EL (cell line): ENCODE measurements around the gene LYVE1.
"Not testable (repeated sequence)": the region's sequence is repeated elsewhere in the genome, so short reads cannot be mapped to it uniquely, and the experiment has no call there.

ENCODE experiments used
- DNase-seq: peaks from one replicate; pipeline ENCODE4 v3.0.0-alpha.2; 2016

LYVE1 gene, protein sequence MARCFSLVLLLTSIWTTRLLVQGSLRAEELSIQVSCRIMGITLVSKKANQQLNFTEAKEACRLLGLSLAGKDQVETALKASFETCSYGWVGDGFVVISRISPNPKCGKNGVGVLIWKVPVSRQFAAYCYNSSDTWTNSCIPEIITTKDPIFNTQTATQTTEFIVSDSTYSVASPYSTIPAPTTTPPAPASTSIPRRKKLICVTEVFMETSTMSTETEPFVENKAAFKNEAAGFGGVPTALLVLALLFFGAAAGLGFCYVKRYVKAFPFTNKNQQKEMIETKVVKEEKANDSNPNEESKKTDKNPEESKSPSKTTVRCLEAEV

DNA sequence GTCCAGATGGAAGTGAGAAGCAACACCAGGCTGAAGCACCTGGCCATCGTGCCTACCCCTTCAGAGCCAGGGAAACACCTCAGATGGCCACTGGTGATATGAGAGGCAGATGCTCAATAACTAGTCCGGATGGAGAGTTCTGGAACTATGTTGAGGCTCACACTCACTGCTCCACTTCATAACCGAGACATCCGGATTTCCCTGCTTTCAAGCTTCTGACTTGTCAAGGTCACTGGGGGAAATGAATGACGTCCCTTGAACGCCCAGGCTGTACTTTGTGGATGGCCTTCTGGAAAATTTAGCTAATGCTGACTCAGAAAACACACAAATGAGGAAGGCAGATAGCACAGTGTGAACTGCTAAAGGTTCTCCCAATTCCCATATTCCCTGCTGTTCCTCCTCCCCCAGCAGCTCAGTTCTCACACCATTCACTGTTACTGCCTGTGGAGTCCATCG lies at the start of gene LYVE1:
Gene LYVE1, minus strand, starts transcription at position 180 of the 456 bp plus-strand sequence. Its CDS starts 133 bp downstream, at position 47.
- DNase-seq: no peak

DNA sequence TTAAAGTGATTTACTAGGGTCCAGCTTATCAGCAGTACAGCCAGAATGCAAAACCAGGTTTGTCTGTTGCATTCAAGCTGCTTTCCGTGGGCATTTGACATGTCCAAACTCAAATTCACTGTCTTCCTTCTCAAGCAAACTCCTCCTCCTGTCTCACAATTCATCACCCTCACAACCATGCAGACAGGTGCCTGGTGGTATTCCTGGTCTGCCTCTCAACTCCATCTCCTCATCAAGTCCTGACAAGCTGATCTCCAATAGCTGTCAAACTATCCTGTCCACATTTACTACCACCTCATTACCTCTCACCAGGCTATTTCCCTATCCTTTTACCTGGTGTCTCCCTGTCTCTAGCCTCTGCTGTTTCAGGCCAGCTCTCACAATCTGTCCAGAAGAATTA lies 49.1 kb upstream of the LYVE1 start:
- no peak for DNase-seq

DNA sequence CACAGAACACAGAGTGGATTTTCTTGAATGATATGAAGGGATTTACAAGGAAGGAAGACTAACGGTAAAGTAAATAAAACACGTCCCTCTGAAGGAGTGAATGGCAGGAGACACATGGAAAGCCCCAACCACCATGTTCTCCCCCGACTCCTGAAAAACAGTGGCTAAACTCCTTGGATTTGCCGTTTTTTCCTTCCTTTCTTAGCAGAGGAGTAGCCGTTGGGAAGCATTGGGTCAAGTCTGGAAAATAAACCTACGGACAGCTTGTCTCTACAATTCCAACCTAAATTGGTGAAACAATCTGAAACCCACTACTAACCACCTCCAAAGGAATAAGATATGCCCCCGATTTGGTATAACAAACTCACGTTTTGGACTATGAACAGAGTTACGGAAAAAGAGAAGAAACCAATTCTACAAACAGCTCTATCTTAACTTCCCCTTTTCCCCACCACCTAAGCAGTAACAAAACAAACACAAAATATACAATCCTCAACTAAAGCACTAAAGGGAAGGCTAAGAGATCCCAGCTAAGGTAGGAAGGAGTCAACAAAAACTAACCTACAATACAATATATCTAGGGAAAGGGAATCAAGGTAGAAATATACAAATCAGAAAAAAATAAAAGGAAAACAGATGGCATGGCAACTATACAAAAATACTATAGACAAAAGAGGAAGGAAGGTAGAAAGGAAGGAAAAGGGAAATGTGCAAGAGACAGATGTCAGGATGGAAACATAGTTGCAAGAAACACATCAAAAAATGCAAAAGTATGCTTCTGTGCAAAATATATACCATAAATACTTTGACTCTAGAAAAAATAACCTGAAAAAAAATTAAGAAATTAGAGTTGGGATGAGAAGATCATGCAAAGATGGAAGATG lies 43.8 kb upstream of the LYVE1 start:
- no peak for DNase-seq

DNA sequence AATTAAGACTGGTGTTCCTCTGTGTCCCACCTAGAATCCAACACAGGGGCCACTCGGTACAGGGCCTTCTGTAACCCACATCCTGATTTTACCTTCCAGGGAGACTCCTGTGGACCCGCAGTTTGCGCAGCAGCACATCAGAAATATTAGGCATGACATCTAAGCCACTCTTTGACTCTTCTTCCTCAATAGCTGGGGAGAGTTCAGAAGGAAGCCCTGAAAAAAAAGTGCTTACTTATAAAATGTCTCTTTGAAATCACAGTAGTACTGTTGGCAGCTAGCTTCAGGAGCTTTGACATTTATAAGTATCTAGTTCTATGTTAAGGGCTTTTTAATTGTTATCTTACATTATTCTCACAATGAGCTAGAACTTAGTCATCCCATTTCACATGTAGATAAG lies 41.2 kb upstream of the LYVE1 start:
- DNase-seq: no peak

DNA sequence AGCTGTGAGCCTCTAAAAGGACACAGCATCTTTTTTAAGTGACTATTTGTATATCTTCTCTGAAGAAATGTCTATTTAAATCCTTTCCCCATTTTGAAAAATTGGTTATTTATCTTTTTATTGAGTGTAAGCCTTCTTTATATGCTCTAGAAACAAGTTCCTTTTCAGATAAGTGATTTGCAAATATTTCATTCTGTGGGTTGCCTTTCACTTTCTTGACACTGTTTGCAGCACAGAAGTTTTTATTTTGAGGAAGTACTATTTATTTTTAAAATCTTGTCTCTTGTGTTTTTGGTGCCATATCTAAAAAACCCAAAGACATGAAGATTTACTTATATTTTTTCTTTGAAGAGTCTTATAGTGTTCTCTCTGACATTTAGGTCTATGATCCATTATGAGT lies 40.1 kb upstream of the LYVE1 start:
- DNase-seq: no peak

DNA sequence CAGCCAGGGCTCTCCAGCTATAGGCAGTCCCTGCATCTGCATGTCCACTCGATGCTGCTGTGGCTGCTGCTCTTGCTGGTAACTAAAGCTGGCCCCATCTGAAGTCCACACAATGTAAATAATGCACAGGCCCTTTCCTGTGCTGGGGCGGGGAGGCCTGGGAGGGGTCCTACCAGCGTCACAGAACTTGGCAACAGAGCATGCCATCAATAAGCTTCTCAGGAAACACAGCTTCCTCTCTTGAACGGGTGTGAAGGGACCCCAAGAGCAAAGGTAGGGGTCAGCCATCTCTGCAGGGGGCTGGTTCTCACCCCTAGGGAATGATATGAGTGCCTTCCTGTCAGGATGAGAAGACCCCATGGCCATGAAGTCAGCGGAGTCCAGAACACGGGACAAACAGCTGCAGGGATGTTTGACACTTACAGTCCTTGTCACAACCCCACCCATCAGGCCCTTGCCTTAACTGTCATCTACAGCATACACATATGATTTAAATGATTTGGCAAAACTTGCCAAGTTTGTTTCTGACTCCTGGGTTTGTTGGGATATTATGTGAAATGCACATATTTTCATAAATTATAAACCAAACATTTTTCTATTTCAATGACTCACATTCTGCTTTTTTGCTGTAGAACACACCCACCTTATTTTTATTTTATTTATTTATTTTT lies 39.1 kb upstream of the LYVE1 start:
- no peak for DNase-seq

DNA sequence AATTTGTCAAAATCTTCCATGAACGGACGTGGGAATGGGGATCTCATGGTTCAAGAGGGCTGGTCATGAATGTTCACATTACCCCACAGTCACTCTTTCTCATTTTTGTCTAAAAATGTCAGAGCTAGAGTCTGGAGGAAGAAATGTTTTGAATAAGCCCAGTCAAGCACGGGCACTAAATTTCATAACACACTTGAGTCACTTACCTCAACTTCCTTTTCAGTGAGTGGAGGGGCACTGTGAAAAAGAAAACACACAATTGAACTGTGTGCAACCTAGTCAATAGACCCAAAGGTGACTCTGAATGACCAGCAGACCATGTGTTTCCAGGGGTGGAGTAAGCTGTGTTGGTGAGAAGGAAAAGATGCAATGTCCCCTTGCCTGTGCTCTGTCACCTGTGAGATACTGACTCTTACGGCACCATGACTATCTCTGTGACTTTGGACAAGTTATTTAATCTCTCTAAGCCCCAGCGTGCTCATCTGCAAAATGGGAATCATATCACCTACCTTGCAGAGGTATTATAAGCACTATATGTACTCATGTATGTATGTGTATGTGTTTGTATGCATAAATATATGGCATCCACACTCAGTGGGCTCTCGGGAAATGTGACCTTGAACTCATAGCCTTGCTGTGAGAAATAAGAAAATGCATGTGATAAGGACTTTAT lies 38.2 kb upstream of the LYVE1 start:
- peak; percentile 44 for DNase-seq

DNA sequence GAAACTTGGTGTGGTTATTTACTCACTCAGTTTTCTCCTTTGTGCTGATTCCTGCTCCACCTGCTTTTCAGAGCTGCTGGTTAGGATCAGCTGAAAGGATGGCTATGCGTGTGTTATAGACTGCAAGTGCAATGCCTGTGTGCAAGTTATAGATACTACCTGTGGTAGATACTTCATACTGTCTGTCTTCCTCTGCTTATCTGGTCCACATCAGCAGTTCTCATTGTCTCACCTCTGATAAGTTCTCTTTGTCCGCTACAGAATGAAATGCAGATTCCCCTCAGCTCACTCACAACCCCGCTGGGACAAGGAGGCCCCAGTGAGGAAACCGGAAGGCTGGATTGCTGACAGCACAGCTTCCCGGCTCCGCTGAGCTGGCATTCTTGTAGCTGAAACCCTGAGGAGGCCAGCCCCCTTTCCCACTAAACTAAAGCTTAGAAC lies 37.5 kb upstream of the LYVE1 start:
- DNase-seq: peak; percentile 64

DNA sequence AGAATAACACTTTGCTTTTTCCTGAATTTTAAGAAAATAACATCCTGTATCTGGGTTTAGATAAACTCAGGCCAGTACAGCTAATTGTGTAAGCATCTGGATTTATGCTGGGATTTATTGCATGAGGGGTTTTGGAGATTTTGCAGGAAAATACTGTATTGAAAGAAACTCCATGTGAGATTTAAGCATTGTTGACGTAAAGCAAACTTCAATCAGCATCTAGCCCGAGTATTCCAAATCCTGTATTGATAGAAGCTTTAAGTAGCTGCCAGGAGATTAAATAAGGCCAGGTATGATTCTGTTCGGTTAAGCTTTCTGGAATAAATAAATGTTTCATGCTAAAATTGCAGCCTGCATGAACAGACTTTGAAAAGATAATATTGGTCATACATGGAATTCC lies 36.3 kb upstream of the LYVE1 start:
- no peak for DNase-seq

DNA sequence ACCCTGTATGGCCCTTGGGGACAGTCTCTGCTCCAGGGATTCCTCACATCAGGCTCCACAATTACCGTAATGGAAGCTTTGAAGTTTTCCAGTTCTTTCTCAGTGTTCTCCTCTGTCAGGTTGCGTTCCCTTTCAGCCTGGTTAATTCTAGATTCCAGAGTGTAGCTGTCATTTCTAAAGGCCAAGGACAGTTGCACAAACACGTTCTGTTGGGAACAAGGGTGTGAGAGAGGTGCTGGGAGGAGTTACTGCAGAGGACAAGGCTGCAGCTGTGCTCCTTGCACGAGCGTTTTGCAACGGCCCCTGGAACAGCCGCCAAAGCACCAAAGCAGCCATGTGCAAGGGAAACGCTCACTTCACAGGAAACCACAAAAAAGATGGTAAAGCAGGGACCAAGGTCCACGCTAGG lies 35.9 kb upstream of the LYVE1 start:
- DNase-seq: peak; percentile 35

DNA sequence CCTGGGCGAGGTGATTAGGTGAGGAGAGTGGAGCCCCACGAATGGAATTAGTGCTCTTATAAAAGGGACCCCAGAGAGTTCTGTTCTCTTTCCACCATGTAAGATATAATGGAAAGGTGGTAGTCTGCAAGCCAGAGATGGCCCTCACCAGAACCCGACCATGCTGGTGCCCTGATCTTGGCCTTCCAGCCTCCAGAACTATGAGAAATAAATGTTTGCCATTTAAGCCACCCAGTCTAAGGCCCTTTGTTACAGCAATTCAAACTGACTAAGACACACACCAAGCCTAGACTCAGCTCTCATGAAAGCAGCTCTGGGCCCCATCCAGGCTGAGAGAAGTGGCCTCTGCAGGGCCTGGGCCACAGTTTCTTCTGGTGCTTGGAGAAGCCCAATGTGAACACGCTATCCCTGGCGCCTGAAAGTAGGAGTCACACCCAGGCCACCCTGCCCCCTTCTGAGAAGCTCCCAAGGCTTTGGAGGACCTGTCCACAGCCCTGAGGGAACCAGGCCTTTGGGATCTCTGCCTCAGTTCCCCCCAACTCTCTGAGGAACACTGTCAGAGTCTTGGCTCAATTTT lies 35.3 kb upstream of the LYVE1 start:
- no peak for DNase-seq

DNA sequence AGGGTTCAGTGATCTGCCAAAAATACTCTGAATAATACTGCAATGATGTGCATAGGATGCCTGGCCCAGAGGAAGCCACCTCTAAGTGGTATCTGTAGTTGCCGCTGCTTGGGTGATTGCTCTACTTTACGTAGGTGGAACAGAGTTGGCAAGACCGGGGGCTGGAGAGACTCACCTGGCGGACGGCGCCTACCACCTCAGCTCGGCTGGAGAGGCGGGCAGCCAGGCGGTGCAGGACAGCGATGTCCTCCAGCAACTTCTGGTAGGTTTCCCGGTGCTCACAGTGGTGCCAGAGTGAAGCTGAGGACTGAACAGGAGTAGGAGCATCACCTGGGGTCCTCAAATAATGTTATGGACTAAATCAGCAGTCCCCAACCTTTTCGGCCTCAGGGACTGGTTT lies 34.5 kb upstream of the LYVE1 start:
- no peak for DNase-seq

DNA sequence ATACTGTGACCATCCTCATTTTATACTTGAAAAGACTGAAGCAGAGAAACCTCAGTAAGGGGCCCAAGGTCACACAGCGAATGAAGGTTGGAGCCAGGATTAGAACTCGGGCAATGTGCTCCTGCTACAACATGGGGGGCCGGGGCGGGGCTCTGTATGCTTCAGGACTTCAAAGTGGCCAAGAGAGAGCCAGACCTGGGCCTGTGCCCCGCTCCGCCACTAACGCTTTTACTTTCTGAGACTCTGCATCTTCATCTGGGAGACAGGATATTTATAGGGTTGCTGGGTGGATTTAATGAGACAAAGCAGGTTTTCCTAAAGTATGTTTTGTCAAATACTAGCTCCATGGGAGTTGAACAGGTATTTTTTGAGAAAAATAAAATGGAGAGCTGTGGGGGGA lies 33.9 kb upstream of the LYVE1 start:
- DNase-seq: no peak

DNA sequence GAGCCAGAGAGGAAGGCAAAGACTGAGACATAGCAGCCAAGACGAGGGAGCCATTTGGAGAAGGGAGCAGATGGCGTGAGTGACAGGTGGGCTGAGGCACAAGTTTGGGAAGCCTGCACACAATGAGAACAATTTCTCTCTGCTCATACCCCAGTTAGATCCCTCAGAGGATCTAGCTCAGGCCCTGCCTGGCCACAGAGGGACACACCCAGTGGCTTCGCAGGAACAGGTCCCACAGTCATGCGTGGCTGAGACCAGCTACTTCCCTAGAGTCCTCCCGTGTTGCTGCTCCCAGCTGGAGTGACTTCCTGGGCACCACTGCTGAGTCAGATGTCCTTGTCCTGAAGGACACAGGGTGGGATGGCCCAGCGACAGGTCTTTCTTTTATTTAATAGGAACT lies 33.4 kb upstream of the LYVE1 start:
- no peak for DNase-seq

DNA sequence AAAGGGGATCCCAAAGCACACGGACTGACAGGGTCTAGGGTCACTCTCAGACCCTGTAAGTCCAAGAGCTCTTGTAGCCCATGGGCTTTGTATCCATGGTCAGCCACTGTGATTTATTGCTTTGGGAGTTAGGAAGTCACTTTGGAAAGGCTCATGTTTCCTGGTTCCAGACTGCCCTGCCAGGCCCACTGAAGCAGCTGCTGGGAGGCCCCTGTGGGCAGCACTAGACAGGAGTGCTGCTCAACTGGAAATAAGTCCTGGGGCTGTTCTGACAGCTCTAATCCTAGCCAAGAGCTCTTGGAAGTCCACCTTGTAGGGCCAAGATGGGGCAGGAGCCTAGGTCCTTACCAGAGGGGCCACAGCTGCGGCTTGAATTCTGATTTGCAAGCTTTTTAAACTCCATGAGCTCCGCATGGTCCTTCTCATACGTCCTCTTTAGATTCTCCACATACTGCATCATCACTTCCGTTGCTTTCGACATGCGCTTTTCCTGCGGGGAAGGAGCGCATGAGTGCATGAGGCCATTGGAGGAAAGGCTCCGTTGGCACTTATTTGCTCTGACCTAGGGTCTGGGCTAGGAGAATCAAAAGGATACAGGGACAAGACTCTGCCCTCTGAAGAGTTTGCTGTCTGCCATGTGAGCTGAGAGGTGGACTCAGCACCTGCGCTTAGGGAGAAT lies 32.2 kb upstream of the LYVE1 start:
- no peak for DNase-seq

DNA sequence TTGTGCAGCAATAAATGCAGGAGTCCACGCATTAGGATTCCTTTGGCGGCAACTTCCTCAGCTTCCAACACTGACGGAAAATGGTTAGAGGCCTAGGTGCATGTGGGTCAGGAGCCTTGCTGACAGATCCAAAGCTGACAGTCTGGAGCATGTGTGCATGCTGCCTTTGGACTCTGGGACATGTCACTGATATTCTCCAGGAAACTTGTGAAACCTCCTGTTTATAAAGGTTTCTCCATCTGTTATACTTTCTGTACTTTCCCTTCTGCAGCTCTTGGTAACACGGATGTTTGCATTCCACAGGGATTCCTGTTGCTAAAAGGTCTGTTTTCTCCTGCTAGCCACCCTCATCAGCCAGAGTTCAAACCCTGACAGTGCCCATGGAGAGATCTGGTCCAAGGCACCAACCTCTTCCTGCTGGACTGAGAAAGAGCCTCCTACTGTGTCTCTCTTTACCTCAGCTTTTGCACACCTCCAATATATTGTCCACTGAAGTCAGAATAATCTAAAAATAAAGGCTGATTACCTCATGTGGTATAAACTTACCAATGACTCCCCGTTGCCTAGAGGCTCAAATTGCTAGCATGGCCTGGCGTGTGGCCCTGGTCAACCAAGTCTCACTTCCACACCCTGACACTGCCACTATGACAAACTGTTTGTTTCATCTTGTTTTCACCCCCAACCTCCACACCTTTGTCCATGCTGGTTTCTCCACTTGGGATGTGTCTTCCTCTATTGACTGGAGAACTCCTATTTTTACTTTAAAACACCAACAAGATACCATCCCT lies 31.1 kb upstream of the LYVE1 start:
- no peak for DNase-seq

DNA sequence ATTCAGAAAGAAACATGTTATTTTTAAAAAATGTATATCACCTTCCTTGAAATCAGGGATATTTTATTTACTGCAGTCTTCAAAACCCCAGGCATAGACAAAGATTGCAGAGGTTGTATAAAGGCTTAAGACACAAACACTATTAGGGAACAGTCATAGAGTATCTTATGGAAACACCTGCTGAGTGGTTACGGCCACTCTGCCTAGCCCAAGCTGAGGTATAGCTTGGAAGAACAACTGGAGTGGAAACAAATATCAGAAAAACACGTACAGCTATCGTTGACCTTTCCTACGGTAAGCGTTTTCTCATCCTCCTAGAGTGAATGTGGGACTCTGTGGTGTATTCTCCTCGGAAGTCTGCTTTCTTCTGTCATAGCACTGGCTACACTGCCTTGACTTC lies 30.4 kb upstream of the LYVE1 start:
- no peak for DNase-seq

DNA sequence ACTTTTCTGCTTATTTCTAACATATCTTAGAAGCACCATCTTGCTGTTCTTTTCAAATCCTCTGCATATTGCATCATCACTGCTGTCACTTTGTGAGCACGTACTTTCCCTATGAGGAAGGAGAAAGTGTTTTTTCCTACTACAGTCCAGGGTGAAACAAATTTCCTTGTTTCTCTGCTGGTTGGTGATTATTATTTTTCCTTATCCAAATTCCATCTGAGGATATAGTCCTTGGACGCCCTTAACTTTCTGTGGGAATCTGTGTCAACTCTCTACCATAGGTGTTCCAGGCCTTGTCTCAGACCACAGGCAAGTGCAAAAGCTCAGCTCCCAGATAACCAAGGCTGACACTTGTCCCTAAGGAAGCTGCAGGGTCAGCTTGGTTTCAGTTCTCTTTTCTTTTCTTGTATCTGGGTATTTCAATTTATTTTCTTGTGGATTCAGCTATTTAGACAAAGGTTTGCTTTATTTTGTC lies 29.4 kb upstream of the LYVE1 start:
- no peak for DNase-seq

DNA sequence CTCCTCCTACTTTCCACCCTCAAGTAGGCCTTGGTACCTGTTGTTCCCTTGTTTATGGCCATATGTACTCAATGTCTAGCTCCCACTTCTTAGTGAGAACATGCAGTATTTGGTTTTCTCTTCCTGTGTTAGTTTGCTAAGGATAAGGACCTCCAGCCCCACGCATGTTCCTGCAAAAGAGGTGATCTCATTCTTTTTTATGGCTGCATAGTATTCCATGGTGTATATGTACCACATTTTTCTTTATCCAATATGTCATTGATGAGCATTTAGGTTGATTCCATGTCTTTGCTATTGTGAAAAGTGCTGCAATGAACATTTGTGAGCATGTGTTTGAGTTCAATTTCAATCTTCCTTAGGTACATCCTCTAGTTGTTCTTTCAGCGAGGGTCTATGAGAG lies 27.4 kb upstream of the LYVE1 start:
- not testable (repeated sequence) for DNase-seq

DNA sequence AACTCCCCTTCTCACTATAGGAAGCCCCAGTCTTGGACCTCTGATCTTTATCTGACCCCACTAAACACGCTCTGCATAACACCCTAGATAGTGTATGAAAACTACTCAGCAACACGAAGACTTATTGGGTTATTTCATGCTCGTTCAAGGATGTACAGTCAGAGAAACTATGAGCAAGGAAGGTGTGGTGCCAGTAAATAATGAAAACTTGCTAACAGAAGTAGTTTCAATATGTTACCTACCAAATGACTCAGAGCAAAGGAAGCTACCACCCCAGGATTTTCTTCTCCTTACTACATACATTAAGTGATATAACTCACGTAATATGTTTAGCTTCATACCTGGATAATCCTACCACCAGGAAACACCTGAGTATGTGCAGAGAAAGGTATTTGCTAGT lies 25.9 kb upstream of the LYVE1 start:
- no peak for DNase-seq

DNA sequence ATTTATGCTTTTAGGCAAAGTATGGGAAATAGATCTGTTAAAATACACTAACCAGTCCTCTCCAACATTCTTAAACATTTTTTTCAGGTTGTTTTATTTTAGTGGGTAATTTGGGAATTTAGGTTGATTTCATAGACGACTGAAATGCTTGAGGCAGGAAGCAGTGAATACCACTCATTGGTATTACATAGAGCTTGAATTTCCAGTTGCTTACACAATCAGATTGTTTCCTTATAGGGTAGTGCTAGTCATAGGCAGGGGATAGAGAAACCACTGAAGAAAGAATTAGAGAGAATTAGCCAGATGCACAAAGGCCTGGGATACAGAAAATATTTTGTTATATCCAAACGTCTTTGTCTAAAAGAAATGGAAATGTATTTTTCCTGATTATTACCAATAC lies 23.9 kb upstream of the LYVE1 start:
- peak; percentile 88 for DNase-seq
